HFFc6 (cell line): ENCODE data around the gene USP15. TPM values are rescaled to one million over a fixed set of nuclear protein-coding genes. Genes with fewer than 3 reads are reported as not detected.

Source experiments
- DNase-seq: peaks from one replicate; pipeline ENCODE4 v3.0.0-alpha.2; 2018
- H3K27ac Mint-ChIP-seq: 2 replicates; pipeline ENCODE4 v1.8.0; 2020; ENCODE audit warnings: mild to moderate bottlenecking, mixed read lengths
- H3K27me3 Mint-ChIP-seq: 2 replicates; pipeline ENCODE4 v1.8.0; 2021; ENCODE audit warnings: mild to moderate bottlenecking, moderate library complexity, mixed read lengths; ENCODE audit not compliant: insufficient read depth
- H3K36me3 Mint-ChIP-seq: 2 replicates; pipeline ENCODE4 v1.8.0; 2021; ENCODE audit warnings: low read depth, mixed read lengths
- H3K4me1 Mint-ChIP-seq: 2 replicates; pipeline ENCODE4 v1.8.0; 2020; ENCODE audit warnings: low read depth, mixed read lengths
- H3K4me3 Mint-ChIP-seq: 2 replicates; pipeline ENCODE4 v1.8.0; 2020; ENCODE audit warnings: mild to moderate bottlenecking, moderate library complexity, mixed read lengths
- H3K9me3 Mint-ChIP-seq: 2 replicates; pipeline ENCODE4 v1.8.0; 2020; ENCODE audit warnings: mild to moderate bottlenecking, mixed read lengths
- CTCF ChIP-seq: fragments of 200-600 bp; sonication (generic); IDR thresholded peaks from 2 replicates; pipeline ENCODE4 v1.5.0; 2021; ENCODE audit warnings: antibody characterized with exemption, mild to moderate bottlenecking
- total RNA-seq, 6 experiments: library from RNA; stranded (reverse); fragmentation: NEBNext Ultra II Directional; extraction: Animal tissue kit (Norgen Biotek cat#: 25700); gene quantifications; 2 replicates in 1 of 6; 3 replicates in 5 of 6; pipeline ENCODE4 v1.2.3, GENCODE V29; 2021

Gene USP15
- total RNA-seq, 6 experiments from 2014 or later: 48.8 to 63.5 (median 54.9) TPM

GRCh38 chr12:62305778-62306177 lies 45.6 kb downstream of the USP15 start:
- Mint-ChIP-seq H3K4me1 (peaks cover 14% of the 10 kb centered on the region), H3K27ac (no peak overlapping the region), H3K9me3 (peaks cover 6% of the 10 kb centered on the region), H3K4me3 (no peak overlapping the region), H3K36me3 (peaks cover 65% of the 10 kb centered on the region), H3K27me3 (no peaks in the 10 kb centered on the region)
- no peak for DNase-seq
- TF ChIP-seq CTCF: no peak

- no peak overlapping the region for H3K4me3 Mint-ChIP-seq
- no peak overlapping the region for H3K27ac Mint-ChIP-seq
- peaks cover 14% of the 10 kb centered on the region for H3K4me1 Mint-ChIP-seq
- TF ChIP-seq CTCF: no peak
- H3K36me3 Mint-ChIP-seq: peaks cover 68% of the 10 kb centered on the region
- H3K27me3 Mint-ChIP-seq: no peaks in the 10 kb centered on the region
- no peak for DNase-seq
- H3K9me3 Mint-ChIP-seq: peaks cover 6% of the 10 kb centered on the region
These were observed 46.6 kb downstream of the USP15 start for GRCh38 chr12:62306569-62307530.

DNA sequence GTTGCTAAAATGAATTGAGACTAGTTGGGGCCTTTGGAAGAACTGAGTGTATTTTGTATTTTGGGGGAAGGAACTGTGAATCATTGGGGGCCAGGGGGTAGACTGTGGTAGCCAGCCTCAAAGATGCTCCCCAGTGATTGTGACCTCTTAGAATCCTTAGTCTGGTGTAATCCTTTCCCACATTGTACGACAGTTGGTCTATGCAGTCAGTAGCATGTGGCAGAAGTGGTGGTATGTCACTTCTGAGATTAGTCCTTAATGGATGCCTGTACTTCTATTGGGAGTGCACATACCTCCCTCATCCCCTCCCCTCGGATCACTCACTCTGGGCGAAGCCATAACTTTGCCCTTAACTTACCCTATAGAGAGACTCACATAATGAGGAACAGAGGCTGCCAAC lies 48.0 kb downstream of the USP15 start:
- no peak for DNase-seq
- no peak for TF ChIP-seq CTCF
- no peak overlapping the region for H3K4me3 Mint-ChIP-seq
- peaks cover 62% of the 10 kb centered on the region for H3K36me3 Mint-ChIP-seq
- H3K9me3 Mint-ChIP-seq: peaks cover 6% of the 10 kb centered on the region
- peaks cover 14% of the 10 kb centered on the region for H3K4me1 Mint-ChIP-seq
- no peak overlapping the region for H3K27ac Mint-ChIP-seq
- H3K27me3 Mint-ChIP-seq: no peaks in the 10 kb centered on the region

GRCh38 chr12:62313727-62314380 lies 53.6 kb downstream of the USP15 start:
- peaks cover 22% of the 10 kb centered on the region for H3K36me3 Mint-ChIP-seq
- DNase-seq: no peak
- H3K27ac Mint-ChIP-seq: no peak overlapping the region
- H3K4me1 Mint-ChIP-seq: peaks cover 8% of the 10 kb centered on the region
- H3K27me3 Mint-ChIP-seq: no peaks in the 10 kb centered on the region
- H3K4me3 Mint-ChIP-seq: no peak overlapping the region
- no peaks in the 10 kb centered on the region for H3K9me3 Mint-ChIP-seq
- no peak for TF ChIP-seq CTCF

DNA sequence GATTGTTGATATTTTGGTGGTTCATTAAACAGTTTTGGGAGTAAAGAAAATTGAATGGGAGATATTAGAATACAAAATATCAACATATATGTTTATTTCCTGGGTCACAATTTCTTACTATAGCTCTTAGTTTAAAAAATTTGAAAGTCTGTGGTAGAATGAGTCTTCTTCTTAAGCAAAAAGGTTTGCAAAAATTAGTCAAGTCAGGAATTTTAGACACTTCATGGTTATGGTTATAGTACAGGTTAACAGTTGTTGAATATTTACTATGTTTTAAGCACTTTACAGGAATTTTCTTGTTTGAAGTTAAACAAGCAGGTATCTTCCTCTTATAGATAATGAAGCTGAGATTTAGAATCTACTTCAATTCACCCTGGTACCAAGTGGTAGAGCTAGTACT lies 56.8 kb downstream of the USP15 start:
- H3K36me3 Mint-ChIP-seq: peaks cover 30% of the 10 kb centered on the region
- no peaks in the 10 kb centered on the region for H3K9me3 Mint-ChIP-seq
- no peak overlapping the region for H3K4me3 Mint-ChIP-seq
- no peaks in the 10 kb centered on the region; the same call in 1 of the 2 replicates for H3K27me3 Mint-ChIP-seq
- TF ChIP-seq CTCF: no peak
- H3K4me1 Mint-ChIP-seq: no peaks in the 10 kb centered on the region
- H3K27ac Mint-ChIP-seq: no peak overlapping the region
- no peak for DNase-seq
